Fibroblast of peridontal ligament (primary cell): Measurements from ENCODE around the gene WNT5B.

Experiments used
- DNase-seq: peaks from one replicate; pipeline ENCODE4 v3.0.0-alpha.2; 2010; ENCODE audit errors: extremely low read depth

WNT5B gene

GRCh38 chr12:1628666-1629337, at the start of gene WNT5B:
Gene WNT5B, plus strand, starts transcription at chr12:1629231. Its CDS starts 2,124 bp downstream, at chr12:1631355.
- DNase-seq = no peak

GRCh38 chr12:1579651-1580435, 49.2 kb upstream of the WNT5B start:
- no peak for DNase-seq

- no peak for DNase-seq
Measured at GRCh38 chr12:1580526-1580925, 48.5 kb upstream of the WNT5B start.

DNA sequence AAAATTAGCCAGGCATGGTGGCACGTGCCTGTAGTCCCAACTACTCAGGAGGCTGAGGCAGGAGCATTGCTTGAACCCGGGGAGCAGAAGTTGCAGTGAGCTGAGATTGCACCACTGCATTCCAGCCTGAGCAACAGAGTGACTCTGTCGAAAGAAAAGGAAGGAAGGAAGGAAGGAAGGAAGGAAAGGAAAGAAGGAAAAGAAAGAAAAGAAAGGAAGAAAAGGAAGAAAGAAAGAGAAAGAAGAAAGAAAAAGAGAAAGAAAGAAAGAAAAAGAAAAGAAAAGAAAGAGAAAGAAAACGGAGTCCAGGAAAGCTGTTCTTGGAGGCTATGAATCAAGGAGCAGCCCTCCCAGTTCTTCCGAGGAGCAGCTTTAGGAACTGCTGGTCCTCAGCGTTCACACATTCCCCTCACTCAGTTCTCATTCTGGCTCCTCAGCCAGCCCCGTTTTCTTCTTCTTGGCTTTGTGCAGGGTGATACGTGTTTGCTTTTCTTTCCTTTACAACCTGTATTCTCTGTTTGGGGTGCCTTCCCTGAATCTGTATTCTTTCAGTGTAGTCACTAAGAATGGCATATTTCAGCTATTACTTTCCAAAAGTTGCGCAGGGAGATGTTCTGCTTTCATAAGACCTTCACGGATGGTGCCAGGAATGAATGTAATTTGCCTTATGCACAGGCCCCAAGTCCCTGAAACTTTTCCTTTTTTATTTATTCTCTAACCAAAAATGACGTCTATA, 46.9 kb upstream of the WNT5B start:
- DNase-seq = peak; percentile 86

DNA sequence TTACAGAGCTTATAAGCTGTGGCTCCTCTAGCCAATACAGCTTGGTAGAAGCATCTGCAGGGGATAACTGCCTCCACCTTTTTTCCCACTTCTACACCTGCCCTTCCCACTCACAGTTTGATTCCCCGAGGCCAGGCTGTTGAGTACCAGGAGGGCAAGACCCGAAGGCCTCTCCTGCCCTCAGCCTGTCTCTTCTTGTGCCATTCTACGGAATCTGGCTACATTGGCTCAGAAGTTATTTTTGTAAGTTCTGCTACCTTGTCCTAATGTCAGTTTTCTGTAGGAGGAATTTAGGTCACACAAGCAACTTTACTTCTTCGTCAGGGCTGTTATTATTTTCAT, 46.4 kb upstream of the WNT5B start:
- no peak for DNase-seq

GRCh38 chr12:1583421-1584078, 45.5 kb upstream of the WNT5B start:
- peak; percentile 97 for DNase-seq

- DNase-seq = no peak
Measured at GRCh38 chr12:1584326-1584725, 44.7 kb upstream of the WNT5B start.

DNA sequence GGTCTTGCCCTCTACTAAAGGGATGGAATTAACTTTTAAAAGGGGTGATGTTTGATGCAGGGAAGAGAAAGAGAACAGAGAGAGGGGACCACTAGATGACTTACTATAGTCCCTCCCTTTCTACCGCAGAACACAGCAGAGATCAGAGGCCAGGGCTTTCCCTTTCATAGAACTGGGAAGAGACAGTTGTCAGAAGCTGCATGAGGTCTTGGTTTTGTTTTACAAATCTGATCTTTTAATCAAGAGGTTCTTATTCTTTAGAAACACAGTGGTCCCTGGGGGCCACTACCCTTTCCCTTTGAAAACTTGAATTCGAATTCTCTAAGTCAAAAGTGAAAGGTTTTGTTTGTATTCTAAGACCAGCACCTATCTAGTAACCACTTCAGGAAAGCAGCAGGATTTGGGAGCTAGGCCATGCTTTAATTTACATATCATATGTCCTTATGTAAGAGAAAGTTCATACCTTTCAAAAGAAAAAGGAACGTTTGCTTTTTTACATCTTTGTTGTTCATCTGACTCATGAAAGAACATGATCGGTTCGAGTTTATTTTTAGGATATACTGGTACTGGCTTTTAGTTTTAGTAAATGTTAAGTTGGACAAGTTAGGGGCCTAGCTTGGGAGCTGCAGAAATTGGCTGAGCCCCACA, 41.0 kb upstream of the WNT5B start:
- DNase-seq = no peak

DNA sequence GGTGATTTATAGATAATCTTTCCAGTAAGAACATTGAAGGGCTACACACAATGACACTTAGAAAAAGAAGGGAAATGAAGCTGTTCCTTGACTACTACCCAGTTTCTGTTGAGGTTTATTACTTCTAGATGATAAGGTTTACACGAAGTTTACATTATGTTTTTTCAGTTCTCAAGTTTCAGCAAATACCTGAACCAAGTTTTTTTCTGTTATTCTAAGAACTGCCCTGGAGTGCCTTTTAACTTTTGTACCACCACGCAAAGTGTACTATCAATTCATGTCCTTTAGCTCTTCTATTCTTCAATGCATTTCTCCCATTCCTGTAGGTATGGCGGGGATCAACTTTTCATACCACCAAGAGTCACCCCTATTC, 40.5 kb upstream of the WNT5B start:
- no peak for DNase-seq

- DNase-seq = peak; percentile 76
Measured at GRCh38 chr12:1590221-1590979, 38.6 kb upstream of the WNT5B start.

DNA sequence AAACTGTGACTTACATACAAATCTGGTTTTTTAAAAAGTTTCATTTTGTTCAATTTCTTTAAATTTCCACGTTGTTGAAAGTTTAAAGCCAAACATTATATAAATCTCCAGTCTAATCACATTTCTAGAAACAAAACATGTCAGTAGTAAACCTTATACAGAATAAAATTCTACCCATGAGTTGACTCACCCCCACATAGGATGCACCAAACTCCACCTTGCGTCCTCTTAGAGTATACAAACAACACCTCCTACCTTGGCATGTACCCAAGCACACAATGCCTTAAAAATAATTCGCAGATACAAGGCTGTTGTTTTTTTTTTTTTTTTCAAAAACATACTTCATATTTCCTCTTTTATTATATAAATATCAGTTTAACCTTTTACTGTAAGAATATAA, 38.0 kb upstream of the WNT5B start:
- peak; percentile 24 for DNase-seq

DNA sequence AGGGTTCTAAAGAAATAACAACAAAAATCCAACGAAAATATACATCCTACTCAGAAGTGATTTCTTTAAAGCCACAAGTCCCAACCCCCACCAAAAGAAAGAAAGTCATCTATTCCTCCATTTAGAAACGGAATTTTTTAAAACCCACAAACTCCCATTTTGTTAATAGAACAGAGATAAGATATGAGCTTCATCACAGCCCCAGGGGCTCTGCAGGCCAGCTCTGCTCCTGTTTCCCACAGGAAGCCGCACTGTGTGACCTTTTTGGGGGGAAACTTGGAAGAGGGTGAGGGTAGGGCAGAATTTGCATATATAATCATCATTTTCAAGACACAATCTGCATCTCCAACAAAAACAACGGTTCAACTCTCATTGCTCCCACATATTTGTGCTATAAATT, 37.5 kb upstream of the WNT5B start:
- DNase-seq = no peak

DNA sequence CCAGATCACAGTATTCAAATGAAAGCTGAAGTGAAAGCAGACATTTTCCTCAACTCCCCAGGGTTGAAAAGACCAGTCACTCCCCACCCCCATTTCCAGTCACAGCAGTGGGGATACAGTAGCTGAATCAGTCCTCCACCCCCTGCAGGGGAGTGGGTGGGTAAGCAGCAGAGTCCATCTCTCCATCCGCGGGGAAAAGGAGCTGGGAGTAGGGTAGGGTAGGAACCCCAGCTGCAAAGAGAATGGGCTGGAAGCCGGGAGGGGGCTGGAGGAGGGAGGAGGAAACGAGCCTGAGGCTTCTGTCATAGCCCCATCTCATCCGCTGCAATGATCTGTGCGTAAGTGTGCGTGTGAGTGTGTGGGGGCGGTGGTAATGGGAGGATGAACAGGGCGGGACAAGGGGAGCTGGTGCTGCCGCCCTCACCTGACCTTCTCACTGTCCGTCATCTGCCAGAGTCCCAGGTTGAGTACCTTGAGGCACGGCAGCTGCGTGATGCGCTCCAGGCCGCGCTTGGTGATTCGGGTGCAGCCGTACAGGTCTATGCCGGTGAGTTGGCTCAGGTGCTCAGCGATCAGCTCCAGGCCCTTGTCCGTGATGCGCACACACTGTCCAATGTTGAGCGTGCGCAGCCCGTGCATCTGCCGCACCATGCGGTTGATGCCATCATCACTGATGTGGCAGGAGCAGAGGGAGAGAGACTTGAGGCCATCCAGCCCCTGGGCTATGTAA, 36.4 kb upstream of the WNT5B start:
- peak; percentile 57 for DNase-seq

DNA sequence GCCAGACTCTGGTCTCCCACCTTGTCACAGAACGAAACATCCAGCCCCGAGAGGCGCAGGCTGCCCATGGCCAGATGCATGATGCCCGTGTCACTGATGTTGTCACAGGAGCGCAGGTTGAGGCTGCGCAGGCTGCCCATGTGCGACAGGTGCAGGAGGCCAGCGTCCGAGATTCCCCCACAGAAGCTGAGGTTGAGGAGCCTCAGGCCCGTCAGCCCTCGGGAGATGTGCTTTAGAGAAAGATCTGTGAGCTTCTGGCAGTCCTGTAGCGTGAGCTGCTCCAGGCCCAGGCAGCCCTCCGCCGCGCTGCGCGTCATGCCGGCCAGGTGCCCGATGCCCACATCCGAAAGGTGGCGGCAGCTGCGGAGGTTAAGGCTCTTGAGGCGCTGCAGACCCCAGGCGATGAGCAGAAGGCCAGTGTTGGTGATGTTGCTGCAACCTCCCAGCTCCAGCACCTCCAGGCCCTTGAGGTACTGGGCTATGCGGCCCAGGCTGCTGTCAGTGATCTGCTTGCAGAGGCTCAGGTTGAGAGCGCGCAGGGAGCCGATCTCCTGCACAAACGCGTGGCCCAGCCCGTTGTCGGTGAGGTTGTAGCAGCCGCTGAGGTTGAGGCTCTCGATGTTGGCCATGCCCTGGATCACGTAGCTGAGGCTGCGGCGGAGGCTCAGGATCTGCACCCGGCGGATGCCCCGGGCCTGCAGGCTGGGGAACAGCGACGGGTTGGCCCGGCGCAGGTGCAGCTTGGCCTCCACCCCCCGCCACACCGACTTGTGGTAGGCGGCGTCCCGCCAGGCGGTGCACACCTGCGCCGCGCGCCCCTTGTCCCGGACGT, 35.6 kb upstream of the WNT5B start:
- no peak for DNase-seq

DNA sequence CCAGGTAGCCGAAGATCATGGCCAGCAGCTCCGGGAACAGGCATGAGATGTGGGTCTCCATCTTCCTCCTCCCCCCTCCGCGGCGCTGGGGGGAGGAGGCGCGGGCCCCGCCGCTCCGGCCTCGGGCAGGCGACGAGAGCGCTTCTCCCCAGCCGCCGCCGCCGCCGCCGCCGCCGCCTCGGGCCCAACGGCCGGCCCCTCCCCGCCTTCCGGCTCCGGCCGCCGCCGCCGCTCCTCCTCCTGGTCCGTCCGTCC, 35.1 kb upstream of the WNT5B start:
- DNase-seq = no peak

- peak; percentile 80 for DNase-seq
Measured at GRCh38 chr12:1594261-1595025, 34.6 kb upstream of the WNT5B start, which contains the start of gene FBXL14. Gene FBXL14, minus strand, starts transcription at chr12:1594581. Its CDS starts 515 bp downstream, at chr12:1594066.

DNA sequence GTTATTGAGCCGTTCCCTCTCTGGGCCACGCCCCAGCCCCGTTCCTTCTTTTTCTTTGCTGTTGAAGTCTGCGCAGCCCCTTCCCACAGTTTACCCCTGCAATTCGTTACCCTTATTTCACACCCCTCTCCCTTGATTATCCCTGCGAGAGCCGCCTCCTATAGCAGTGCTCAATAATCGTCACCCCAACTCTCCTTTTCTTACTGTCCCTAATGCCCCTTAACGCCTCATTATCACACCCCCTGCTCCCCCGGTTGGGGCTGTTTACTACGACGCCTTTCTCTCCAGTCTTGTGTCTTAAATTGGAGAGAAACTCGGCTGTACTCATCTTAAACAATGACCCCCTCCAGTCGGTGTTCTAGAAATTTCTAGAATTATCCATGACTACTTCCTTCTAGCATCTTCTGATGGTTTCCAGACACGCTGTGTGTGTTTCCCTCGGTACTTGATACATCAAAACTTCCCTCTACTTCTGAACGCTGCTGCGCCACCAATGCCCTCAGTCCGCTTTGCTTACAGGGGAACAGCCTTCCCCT, 33.9 kb upstream of the WNT5B start:
- DNase-seq = peak; percentile 67

GRCh38 chr12:1595690-1596347, 33.2 kb upstream of the WNT5B start:
- DNase-seq = peak; percentile 49
